Measurements from ENCODE around the gene CATSPERZ. TPM values are rescaled to one million over a fixed set of nuclear protein-coding genes. Genes with fewer than 3 reads are reported as not detected.

Gene CATSPERZ
- total and polyA plus RNA-seq, 2 donors from 2014 or later = not detected

- DNase-seq = no peak
- H3K4me1 ChIP-seq (ENCODE audit: control insufficient read depth in 2 of 3, insufficient read depth in 2 of 3, low read depth in 1 of 3, low read length in 3 of 3) = peaks cover 0 to 4% (median 0%) of the 10 kb centered on the region in 3 donors
- TF ChIP-seq, protein P1, sequence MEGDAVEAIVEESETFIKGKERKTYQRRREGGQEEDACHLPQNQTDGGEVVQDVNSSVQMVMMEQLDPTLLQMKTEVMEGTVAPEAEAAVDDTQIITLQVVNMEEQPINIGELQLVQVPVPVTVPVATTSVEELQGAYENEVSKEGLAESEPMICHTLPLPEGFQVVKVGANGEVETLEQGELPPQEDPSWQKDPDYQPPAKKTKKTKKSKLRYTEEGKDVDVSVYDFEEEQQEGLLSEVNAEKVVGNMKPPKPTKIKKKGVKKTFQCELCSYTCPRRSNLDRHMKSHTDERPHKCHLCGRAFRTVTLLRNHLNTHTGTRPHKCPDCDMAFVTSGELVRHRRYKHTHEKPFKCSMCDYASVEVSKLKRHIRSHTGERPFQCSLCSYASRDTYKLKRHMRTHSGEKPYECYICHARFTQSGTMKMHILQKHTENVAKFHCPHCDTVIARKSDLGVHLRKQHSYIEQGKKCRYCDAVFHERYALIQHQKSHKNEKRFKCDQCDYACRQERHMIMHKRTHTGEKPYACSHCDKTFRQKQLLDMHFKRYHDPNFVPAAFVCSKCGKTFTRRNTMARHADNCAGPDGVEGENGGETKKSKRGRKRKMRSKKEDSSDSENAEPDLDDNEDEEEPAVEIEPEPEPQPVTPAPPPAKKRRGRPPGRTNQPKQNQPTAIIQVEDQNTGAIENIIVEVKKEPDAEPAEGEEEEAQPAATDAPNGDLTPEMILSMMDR (IDR thresholded peaks at IDR 0.05; ENCODE audit: borderline replicate concordance, extremely low read depth, insufficient read depth) = no peak
- H3K27me3 ChIP-seq (ENCODE audit: control insufficient read depth, insufficient read depth, low read length) = no peaks in the 10 kb centered on the region
- H3K4me3 ChIP-seq (ENCODE audit: low read length in 3 of 3) = no peak overlapping the region
- no peaks in the 10 kb centered on the region for H3K36me3 ChIP-seq (ENCODE audit: control insufficient read depth in 2 of 3, insufficient read depth in 3 of 3, low read length in 3 of 3)
- H3K9me3 ChIP-seq (ENCODE audit: control insufficient read depth in 2 of 3, insufficient read depth in 1 of 3, low read length in 3 of 3) = no peaks in the 10 kb centered on the region
- FAIRE-seq = no peak
- intact Hi-C loops (cut with DNase I) = no loop called here
- H3K27ac ChIP-seq (ENCODE audit: low read depth in 2 of 2, low read length in 2 of 2) = no peak overlapping the region
- H3K9ac ChIP-seq (ENCODE audit: low read length in 3 of 3) = no peak overlapping the region
Measured at GRCh38 chr11:64351136-64351631, 51.0 kb downstream of the CATSPERZ start.

DNA sequence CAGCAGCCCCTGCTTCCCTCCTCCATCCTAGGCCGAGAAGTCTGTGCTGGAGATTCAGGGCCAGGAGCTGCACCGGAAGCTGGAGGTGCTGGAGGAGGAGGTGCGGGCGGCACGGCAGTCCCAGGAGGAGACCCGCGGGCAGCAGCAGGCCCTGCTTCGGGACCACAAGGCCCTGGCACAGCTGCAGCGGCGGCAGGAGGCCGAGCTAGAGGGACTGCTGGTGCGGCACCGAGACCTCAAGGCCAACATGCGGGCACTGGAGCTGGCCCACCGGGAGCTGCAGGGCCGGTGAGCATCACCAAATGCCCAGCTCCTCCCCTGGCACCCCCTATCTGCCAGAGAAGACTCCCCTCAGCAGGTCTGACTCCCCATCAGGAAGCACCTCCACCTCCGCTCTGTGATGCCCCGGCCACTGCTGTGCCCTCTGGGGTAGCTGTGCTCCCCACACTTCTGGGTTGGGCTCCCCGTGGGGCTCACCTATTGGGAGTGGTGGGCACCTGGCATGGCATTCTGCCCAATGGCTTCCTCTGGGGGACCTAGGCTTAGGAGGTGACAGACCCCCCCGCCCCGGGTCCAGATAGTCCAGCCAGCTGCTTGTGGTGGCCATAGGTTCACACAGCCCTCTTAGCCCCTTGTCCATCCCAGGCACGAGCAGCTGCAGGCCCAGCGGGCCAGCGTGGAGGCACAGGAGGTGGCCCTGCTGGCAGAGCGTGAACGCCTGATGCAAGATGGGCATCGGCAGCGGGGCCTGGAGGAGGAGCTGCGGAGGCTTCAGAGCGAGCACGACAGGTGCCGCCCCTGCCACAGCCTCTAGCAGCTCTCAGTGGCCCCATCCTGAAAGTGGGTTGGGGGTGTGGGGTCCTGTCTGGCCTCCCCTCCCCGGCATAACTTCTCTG is 52.2 kb downstream of the CATSPERZ start:
- H3K9ac ChIP-seq (ENCODE audit: low read length in 3 of 3) = no peak overlapping the region
- H3K4me1 ChIP-seq (ENCODE audit: control insufficient read depth in 2 of 3, insufficient read depth in 2 of 3, low read depth in 1 of 3, low read length in 3 of 3) = peaks cover 0 to 4% (median 0%) of the 10 kb centered on the region in 3 donors
- H3K36me3 ChIP-seq (ENCODE audit: control insufficient read depth in 2 of 3, insufficient read depth in 3 of 3, low read length in 3 of 3) = no peaks in the 10 kb centered on the region
- DNase-seq (no peak), FAIRE-seq (no peak)
- no peak overlapping the region for H3K4me3 ChIP-seq (ENCODE audit: low read length in 3 of 3)
- intact Hi-C loops (cut with DNase I) = no loop called here
- no peak overlapping the region for H3K27ac ChIP-seq (ENCODE audit: low read depth in 2 of 2, low read length in 2 of 2)
- TF ChIP-seq, protein P1 (IDR thresholded peaks at IDR 0.05; ENCODE audit: borderline replicate concordance, extremely low read depth, insufficient read depth) = no peak
- H3K27me3 ChIP-seq (ENCODE audit: control insufficient read depth, insufficient read depth, low read length) = no peaks in the 10 kb centered on the region
- no peaks in the 10 kb centered on the region for H3K9me3 ChIP-seq (ENCODE audit: control insufficient read depth in 2 of 3, insufficient read depth in 1 of 3, low read length in 3 of 3)

GRCh38 chr11:64352995-64353714 is 53.0 kb downstream of the CATSPERZ start:
- no peak overlapping the region for H3K9ac ChIP-seq (ENCODE audit: low read length in 3 of 3)
- no peaks in the 10 kb centered on the region for H3K36me3 ChIP-seq (ENCODE audit: control insufficient read depth in 2 of 3, insufficient read depth in 3 of 3, low read length in 3 of 3)
- intact Hi-C loops (cut with DNase I) = no loop called here
- H3K4me3 ChIP-seq (ENCODE audit: low read length in 3 of 3) = no peak overlapping the region
- TF ChIP-seq, protein P1 (IDR thresholded peaks at IDR 0.05; ENCODE audit: borderline replicate concordance, extremely low read depth, insufficient read depth) = no peak
- DNase-seq (peak in 1 of 5 donors; percentile 82), FAIRE-seq (no peak)
- no peak overlapping the region for H3K27ac ChIP-seq (ENCODE audit: low read depth in 2 of 2, low read length in 2 of 2)
- no peaks in the 10 kb centered on the region for H3K9me3 ChIP-seq (ENCODE audit: control insufficient read depth in 2 of 3, insufficient read depth in 1 of 3, low read length in 3 of 3)
- no peaks in the 10 kb centered on the region for H3K27me3 ChIP-seq (ENCODE audit: control insufficient read depth, insufficient read depth, low read length)
- H3K4me1 ChIP-seq (ENCODE audit: control insufficient read depth in 2 of 3, insufficient read depth in 2 of 3, low read depth in 1 of 3, low read length in 3 of 3) = peaks cover 0 to 7% (median under 1%) of the 10 kb centered on the region in 3 donors

All from kidney (tissue), 14 donors.